22Rv1 (cell line): ENCODE data around the gene TMC2.

Source experiments
- CTCF ChIP-seq: fragments of 450-650 bp; IDR thresholded peaks from 2 replicates; pipeline ENCODE4 v1.5.1; 2017; ENCODE audit warnings: mild to moderate bottlenecking
- ZFX ChIP-seq: fragments of 450-650 bp; IDR thresholded peaks from 2 replicates; pipeline ENCODE4 v1.6.1; 2017; ENCODE audit warnings: antibody characterized with exemption, borderline replicate concordance

GRCh38 chr20:2631228-2631627, 94.9 kb downstream of the TMC2 start:
- TF ChIP-seq CTCF: 0 out of 2 replicates have a peak, but pooled peaks have one; percentile 6
- TF ChIP-seq ZFX: no peak
